Effector CD8-positive, alpha-beta T cell (primary cell): Measurements from ENCODE around the gene FGFR4.
A peak's percentile ranks its signal among the peaks of the same experiment; 100 is the strongest.

ENCODE experiments used
- DNase-seq: peaks from one replicate; lab custom pipeline; 2025; lab: John Stamatoyannopoulos, UW

Gene FGFR4

GRCh38 chr5:177132136-177133095 is 45.7 kb downstream of the FGFR4 start:
- peak; percentile 40 for DNase-seq

GRCh38 chr5:177133096-177133852 is 46.6 kb downstream of the FGFR4 start, which contains the start of gene NSD1:
NSD1 (plus strand) TSS chr5:177133773; CDS start chr5:177135104, 1,331 bp downstream.
- peak; percentile 79 for DNase-seq

GRCh38 chr5:177133853-177134696 is 47.4 kb downstream of the FGFR4 start:
- no peak for DNase-seq

- DNase-seq = no peak
These were observed 48.0 kb downstream of the FGFR4 start for GRCh38 chr5:177134697-177135225.

- DNase-seq = no peak
These were observed 53.6 kb downstream of the FGFR4 start for GRCh38 chr5:177140312-177140711.

GRCh38 chr5:177141496-177141895 is 54.8 kb downstream of the FGFR4 start:
- DNase-seq = no peak

GRCh38 chr5:177142098-177142611 is 55.4 kb downstream of the FGFR4 start:
- DNase-seq = no peak

- DNase-seq = no peak
These were observed 56.1 kb downstream of the FGFR4 start for GRCh38 chr5:177142778-177143177.

- DNase-seq = no peak
These were observed 60.4 kb downstream of the FGFR4 start for GRCh38 chr5:177146891-177147638.
